Glutamatergic neuron (in vitro differentiated cells): ENCODE measurements around the gene CACNG5. TPM values are rescaled to one million over a fixed set of nuclear protein-coding genes. Genes with fewer than 3 reads are reported as not detected.

Source experiments
- DNase-seq: peaks from one replicate; pipeline ENCODE4 v3.0.0; 2022
- H3K27ac Mint-ChIP-seq: one replicate; pipeline ENCODE4 v1.8.0; 2020; ENCODE audit warnings: mild to moderate bottlenecking, mixed read lengths, inconsistent platforms; ENCODE audit not compliant: unreplicated experiment
- H3K27me3 Mint-ChIP-seq: one replicate; pipeline ENCODE4 v1.8.0; 2020; ENCODE audit warnings: mild to moderate bottlenecking, moderate library complexity, mixed read lengths, inconsistent platforms; ENCODE audit not compliant: unreplicated experiment
- H3K36me3 Mint-ChIP-seq: one replicate; pipeline ENCODE4 v1.8.0; 2020; ENCODE audit warnings: mild to moderate bottlenecking, mixed read lengths, inconsistent platforms; ENCODE audit not compliant: unreplicated experiment
- H3K4me1 Mint-ChIP-seq: one replicate; pipeline ENCODE4 v1.8.0; 2020; ENCODE audit warnings: mild to moderate bottlenecking, low read depth, mixed read lengths, inconsistent platforms; ENCODE audit not compliant: unreplicated experiment
- H3K4me3 Mint-ChIP-seq: one replicate; pipeline ENCODE4 v1.8.0; 2020; ENCODE audit warnings: mild to moderate bottlenecking, mixed read lengths, inconsistent platforms; ENCODE audit not compliant: unreplicated experiment
- H3K9me3 Mint-ChIP-seq: one replicate; pipeline ENCODE4 v1.8.0; 2020; ENCODE audit warnings: mild to moderate bottlenecking, moderate library complexity, mixed read lengths, inconsistent platforms; ENCODE audit not compliant: unreplicated experiment
- total RNA-seq: library from RNA; stranded (reverse); fragmentation: NEBNext Ultra II Directional; extraction: Animal tissue kit (Norgen Biotek cat#: 25700); gene quantifications from one replicate; pipeline ENCODE4 v1.2.1, GENCODE V29; 2021; ENCODE audit not compliant: unreplicated experiment
- TF ChIP-seq, protein P1 (sequence below): fragments of 200-600 bp; sonication (generic); IDR thresholded peaks from one replicate; pipeline ENCODE4 v1.5.0; 2021; ENCODE audit not compliant: partially characterized antibody, unreplicated experiment

The CACNG5 gene
- total RNA-seq, 1 donor from 2014 or later = 45.1 TPM

DNA sequence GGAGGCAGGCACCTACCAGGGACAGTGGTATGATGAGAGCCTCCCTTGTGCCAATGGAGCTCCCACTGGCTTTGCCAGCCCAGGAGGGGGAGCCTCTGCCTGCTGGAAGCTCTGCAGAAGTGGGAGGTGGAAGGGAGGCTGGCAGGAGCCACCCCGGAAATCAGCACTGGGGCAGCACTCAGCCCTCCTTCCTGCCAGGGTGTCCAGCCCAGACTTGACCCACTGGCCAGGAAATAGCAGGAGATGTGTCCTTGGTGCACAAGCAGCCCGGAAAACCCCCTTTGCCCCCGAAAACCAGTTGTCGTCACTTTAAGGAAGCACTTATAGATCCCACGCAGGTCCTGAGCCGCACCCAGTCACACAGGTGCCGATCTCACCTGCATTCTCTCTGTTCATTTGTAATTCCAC, 80.3 kb downstream of the CACNG5 start:
- TF ChIP-seq, protein P1, sequence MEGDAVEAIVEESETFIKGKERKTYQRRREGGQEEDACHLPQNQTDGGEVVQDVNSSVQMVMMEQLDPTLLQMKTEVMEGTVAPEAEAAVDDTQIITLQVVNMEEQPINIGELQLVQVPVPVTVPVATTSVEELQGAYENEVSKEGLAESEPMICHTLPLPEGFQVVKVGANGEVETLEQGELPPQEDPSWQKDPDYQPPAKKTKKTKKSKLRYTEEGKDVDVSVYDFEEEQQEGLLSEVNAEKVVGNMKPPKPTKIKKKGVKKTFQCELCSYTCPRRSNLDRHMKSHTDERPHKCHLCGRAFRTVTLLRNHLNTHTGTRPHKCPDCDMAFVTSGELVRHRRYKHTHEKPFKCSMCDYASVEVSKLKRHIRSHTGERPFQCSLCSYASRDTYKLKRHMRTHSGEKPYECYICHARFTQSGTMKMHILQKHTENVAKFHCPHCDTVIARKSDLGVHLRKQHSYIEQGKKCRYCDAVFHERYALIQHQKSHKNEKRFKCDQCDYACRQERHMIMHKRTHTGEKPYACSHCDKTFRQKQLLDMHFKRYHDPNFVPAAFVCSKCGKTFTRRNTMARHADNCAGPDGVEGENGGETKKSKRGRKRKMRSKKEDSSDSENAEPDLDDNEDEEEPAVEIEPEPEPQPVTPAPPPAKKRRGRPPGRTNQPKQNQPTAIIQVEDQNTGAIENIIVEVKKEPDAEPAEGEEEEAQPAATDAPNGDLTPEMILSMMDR = no peak
- no peak for DNase-seq
- Mint-ChIP-seq H3K9me3 (peaks cover 5% of the 10 kb centered on the region), H3K27ac (no peak overlapping the region), H3K4me3 (no peak overlapping the region), H3K36me3 (peaks cover 8% of the 10 kb centered on the region), H3K4me1 (peaks cover 3% of the 10 kb centered on the region), H3K27me3 (peaks cover 1% of the 10 kb centered on the region)

DNA sequence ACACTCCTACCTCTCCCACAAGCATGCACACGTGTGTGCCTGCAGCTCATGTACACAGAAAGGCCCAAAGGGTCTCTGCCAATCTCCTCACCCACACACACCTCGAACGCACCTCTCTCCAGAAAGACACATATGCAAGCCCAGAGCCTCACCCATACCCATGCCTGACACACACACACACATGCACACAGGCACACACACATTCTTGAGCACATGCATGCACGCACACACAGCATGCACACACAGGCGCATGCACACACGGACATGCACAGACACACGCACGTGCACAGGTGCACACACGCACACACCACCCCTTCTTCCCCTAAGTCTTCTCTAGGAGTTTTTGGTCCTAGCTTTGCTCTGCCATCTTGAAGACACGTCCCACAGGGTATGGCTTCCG, 80.9 kb downstream of the CACNG5 start:
- peaks cover 3% of the 10 kb centered on the region for H3K4me1 Mint-ChIP-seq
- DNase-seq = no peak
- no peak overlapping the region for H3K27ac Mint-ChIP-seq
- H3K36me3 Mint-ChIP-seq = peaks cover 8% of the 10 kb centered on the region
- TF ChIP-seq, protein P1 = no peak
- H3K27me3 Mint-ChIP-seq = peaks cover 1% of the 10 kb centered on the region
- no peak overlapping the region for H3K4me3 Mint-ChIP-seq
- H3K9me3 Mint-ChIP-seq = peaks cover 5% of the 10 kb centered on the region

DNA sequence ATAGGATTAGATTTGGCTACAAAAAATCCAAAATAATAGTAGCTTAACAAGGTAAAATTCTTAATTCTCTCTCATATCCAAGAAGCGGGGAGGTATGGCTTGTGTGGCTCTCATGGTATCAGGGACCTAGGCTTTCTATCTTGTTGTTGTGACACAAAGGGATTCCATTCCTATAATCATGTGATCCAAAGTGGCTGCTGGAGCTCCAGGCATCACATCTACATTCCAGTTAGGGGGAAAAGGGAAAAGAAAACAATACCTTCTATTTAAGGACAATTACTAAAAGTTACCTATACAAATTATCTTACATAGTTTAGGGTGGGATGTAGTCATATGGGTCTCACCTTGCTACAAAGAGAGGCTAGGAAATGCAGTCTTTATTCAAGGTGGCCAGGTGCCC, 82.0 kb downstream of the CACNG5 start:
- DNase-seq = no peak
- H3K27me3 Mint-ChIP-seq = peaks cover 1% of the 10 kb centered on the region
- no peak overlapping the region for H3K27ac Mint-ChIP-seq
- no peak overlapping the region for H3K4me3 Mint-ChIP-seq
- H3K36me3 Mint-ChIP-seq = peaks cover 12% of the 10 kb centered on the region
- TF ChIP-seq, protein P1 = no peak
- peaks cover 3% of the 10 kb centered on the region for H3K4me1 Mint-ChIP-seq
- peaks cover 5% of the 10 kb centered on the region for H3K9me3 Mint-ChIP-seq

DNA sequence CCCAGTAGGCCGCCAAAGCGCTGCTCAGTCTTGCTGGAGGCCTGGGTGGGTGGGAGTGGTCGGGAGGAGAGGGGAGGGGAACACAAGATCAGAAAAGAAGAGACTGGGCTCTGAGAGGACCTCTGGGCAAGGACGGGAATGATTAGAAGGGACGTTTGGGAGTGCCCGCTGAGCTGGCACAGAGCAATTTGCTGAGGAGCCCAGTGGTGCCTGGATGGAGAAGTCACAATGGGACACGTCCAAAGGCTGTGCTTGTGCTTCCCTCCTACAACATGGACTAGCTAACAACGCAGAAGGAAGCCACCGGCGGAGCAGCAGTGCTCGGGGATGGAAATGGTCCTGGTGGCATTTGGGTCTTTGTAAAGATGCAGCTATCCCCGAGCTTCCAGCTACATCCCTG, 84.0 kb downstream of the CACNG5 start:
- H3K4me1 Mint-ChIP-seq = peaks cover 3% of the 10 kb centered on the region
- TF ChIP-seq, protein P1 = no peak
- no peaks in the 10 kb centered on the region for H3K27me3 Mint-ChIP-seq
- H3K4me3 Mint-ChIP-seq = no peak overlapping the region
- H3K9me3 Mint-ChIP-seq = peaks cover 6% of the 10 kb centered on the region
- no peak for DNase-seq
- no peak overlapping the region for H3K27ac Mint-ChIP-seq
- H3K36me3 Mint-ChIP-seq = peaks cover 6% of the 10 kb centered on the region

DNA sequence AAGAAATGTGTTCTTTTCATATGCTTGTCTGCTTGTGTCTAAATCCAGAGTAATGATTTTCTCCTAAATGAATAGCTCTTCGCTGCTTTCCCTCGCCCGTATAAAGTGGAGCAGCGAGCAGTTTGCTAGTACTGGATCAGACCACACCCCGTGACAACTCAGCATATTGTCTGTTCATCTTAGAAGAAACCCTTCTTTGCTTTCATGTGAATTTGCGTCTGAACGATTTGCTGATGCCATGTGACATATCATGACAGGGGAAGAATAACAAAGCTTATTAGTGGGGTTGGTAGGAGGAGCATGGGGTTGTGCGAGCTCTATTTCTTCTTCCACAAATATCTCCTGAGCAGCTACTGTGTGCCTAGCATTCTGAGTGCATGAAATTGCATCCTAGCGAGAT, 85.5 kb downstream of the CACNG5 start:
- Mint-ChIP-seq H3K4me1 (no peaks in the 10 kb centered on the region), H3K9me3 (peaks cover 2% of the 10 kb centered on the region), H3K36me3 (peaks cover 6% of the 10 kb centered on the region), H3K27me3 (no peaks in the 10 kb centered on the region), H3K27ac (no peak overlapping the region), H3K4me3 (no peak overlapping the region)
- TF ChIP-seq, protein P1 = no peak
- no peak for DNase-seq
